GM12892 (cell line): ENCODE measurements around the gene EEF2.

Experiments used
- POLR2A ChIP-seq: IDR thresholded peaks from 2 replicates; pipeline ENCODE4 v1.6.1; 2011; ENCODE audit warnings: low read depth, low read length, control low read depth
- POLR2AphosphoS5 ChIP-seq: IDR thresholded peaks from 2 replicates; pipeline ENCODE4 v1.6.1; 2011; ENCODE audit warnings: low read depth, low read length, control low read depth
- TAF1 ChIP-seq: IDR thresholded peaks from 2 replicates; pipeline ENCODE4 v1.6.1; 2011; ENCODE audit warnings: low read depth, mild to moderate bottlenecking, control low read depth, low read length, borderline replicate concordance

DNA sequence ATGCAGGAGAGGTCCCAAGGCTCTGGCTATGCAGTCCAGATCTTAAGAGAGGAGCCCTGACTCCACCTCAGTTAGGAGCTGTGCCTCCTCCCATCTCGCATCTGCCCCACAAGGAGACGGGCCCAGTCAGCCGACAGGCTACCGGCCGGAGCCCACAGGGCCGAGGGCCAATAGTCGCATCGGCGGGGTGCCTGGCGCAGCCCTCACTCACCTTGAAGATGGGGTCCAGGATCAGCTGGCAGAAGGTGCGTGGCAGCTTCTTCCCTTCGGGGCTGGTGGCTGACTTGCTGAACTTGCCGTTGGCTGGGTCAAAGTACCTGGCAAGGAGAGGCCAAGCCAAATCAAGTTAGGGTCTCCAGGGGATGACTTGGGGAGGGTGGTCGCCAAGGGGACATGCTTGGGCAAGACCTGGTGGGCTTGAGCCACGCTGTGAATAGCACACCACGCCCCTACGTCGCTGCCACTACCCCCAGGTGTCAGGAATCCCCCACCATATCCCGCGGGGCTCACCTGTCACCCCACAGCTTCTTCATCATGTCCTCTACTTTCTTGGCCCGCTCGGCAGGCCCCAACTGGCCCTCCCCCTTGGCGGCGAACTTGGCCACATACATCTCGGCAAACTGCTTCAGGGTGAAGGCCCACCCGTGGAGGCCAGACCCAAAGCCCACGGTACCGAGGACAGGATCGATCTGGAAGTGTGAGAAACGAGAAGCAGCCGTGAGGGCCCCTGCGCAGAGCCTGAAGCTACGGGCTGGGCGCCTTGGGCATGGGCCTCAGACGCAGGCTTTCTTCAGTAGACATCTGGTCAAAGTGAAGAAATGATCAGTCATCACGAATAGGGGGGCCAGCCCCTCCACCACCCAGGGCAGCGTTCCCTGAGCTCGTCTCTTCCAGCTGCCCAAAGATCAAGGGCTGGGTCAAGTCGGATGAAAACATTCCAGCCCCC lies 3.3 kb downstream of the EEF2 start:
- TF ChIP-seq POLR2A: no peak; the same call in 1 of the 2 replicates
- TF ChIP-seq POLR2AphosphoS5: peak; percentile 59
- no peak for TF ChIP-seq TAF1
